Measurements from ENCODE around the gene SLC23A2. TPM values are rescaled to one million over a fixed set of nuclear protein-coding genes. Genes with fewer than 3 reads are reported as not detected.

SLC23A2 gene

Small RNA genes within 50 kb of the gene (small RNA-seq; reads per million reads assigned to genes)
- gene AL121890.1 = not detected
- gene RF00322 = not detected
